Keratinocyte (primary cell): ENCODE results near the gene PGA3.

ENCODE experiments used
- EZH2 ChIP-seq: IDR thresholded peaks from one replicate; pipeline ENCODE4 v1.6.1; 2012; ENCODE audit warnings: inconsistent platforms, mild to moderate bottlenecking, low read length, moderate library complexity
- TF ChIP-seq, protein P1 (sequence below), 3 experiments: IDR thresholded peaks in 1 of 3; conservative IDR thresholded peaks in 1 of 3; optimal IDR thresholded peaks in 1 of 3; 2 replicates in 2 of 3; 3 replicates in 1 of 3; pipeline versions ENCODE3 to v1.5.1; 2011; ENCODE audit warnings: low read length in 3 of 3, mild to moderate bottlenecking in 3 of 3, moderate library complexity in 2 of 3, control low read depth in 1 of 3, inconsistent platforms in 1 of 3; ENCODE audit not compliant: insufficient read depth in 2 of 3; ENCODE audit errors: extremely low read depth in 1 of 3

DNA sequence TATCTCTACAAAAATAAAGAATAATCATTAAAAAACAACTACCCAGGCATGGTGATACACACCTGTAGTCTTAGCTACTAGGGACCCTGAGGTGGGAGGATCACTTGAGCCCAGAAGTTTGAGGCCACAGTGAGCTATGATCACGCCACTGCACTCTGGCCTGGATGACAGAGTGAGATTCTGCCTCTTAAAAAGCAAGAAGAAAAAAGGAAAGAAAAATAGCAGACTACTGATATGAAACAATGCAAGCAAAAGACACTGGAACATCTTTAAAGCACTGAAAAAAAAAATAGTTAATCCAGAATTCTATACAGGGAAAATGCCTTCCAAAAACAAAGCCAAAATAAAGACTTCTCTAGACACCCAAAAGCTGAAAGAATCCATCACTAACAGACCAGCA is 48.0 kb upstream of the PGA3 start:
- no peak for TF ChIP-seq EZH2
- TF ChIP-seq, protein P1, sequence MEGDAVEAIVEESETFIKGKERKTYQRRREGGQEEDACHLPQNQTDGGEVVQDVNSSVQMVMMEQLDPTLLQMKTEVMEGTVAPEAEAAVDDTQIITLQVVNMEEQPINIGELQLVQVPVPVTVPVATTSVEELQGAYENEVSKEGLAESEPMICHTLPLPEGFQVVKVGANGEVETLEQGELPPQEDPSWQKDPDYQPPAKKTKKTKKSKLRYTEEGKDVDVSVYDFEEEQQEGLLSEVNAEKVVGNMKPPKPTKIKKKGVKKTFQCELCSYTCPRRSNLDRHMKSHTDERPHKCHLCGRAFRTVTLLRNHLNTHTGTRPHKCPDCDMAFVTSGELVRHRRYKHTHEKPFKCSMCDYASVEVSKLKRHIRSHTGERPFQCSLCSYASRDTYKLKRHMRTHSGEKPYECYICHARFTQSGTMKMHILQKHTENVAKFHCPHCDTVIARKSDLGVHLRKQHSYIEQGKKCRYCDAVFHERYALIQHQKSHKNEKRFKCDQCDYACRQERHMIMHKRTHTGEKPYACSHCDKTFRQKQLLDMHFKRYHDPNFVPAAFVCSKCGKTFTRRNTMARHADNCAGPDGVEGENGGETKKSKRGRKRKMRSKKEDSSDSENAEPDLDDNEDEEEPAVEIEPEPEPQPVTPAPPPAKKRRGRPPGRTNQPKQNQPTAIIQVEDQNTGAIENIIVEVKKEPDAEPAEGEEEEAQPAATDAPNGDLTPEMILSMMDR (optimal IDR thresholded peaks at IDR 0.05 in 1 of 3, IDR thresholded peaks at IDR 0.05 in 1 of 3, conservative IDR thresholded peaks at IDR 0.05 in 1 of 3; ENCODE audit: extremely low read depth in 1 of 3, insufficient read depth in 2 of 3, low read length in 3 of 3) = no peak
